GM18505 (cell line): ENCODE data around the gene ABCC2.
"Not testable (repeated sequence)": the region's sequence is repeated elsewhere in the genome, so short reads cannot be mapped to it uniquely, and the experiment has no call there.

ENCODE experiments used
- ATAC-seq: cut with Tn5 transposase; IDR thresholded peaks from one replicate; pipeline ENCODE4 v1.9.1; 2021; ENCODE audit not compliant: unreplicated experiment
- POLR2A ChIP-seq: IDR thresholded peaks from 4 replicates; pipeline ENCODE4 v1.6.1; 2011; ENCODE audit warnings: borderline replicate concordance; ENCODE audit not compliant: insufficient read depth, insufficient read length; ENCODE audit errors: extremely low read depth

Gene ABCC2

GRCh38 chr10:99858849-99859248, 76.4 kb downstream of the ABCC2 start:
- ATAC-seq, result no peak

GRCh38 chr10:99859585-99859984, 77.1 kb downstream of the ABCC2 start:
- no peak for ATAC-seq
- no peak for TF ChIP-seq POLR2A

More at GRCh38 chr10:99858849-99859248, 76.4 kb downstream of the ABCC2 start:
- no peak for TF ChIP-seq POLR2A

- no peak for TF ChIP-seq POLR2A
- no peak for ATAC-seq
Measured at GRCh38 chr10:99860466-99860865, 78.0 kb downstream of the ABCC2 start.

- ATAC-seq, result not testable (repeated sequence)
Measured at GRCh38 chr10:99863535-99864240, 81.2 kb downstream of the ABCC2 start.

GRCh38 chr10:99867250-99867649, 84.8 kb downstream of the ABCC2 start:
- not testable (repeated sequence) for ATAC-seq

- no peak for TF ChIP-seq POLR2A
- ATAC-seq, result no peak
Measured at GRCh38 chr10:99869581-99870122, 87.2 kb downstream of the ABCC2 start.

- no peak for ATAC-seq
- no peak for TF ChIP-seq POLR2A
Measured at GRCh38 chr10:99870123-99870730, 87.8 kb downstream of the ABCC2 start.

GRCh38 chr10:99872367-99873162, 90.1 kb downstream of the ABCC2 start:
- no peak for ATAC-seq
- no peak for TF ChIP-seq POLR2A

GRCh38 chr10:99873846-99874245, 91.4 kb downstream of the ABCC2 start:
- no peak for ATAC-seq
- no peak for TF ChIP-seq POLR2A

GRCh38 chr10:99874341-99875085, 92.1 kb downstream of the ABCC2 start:
- no peak for TF ChIP-seq POLR2A
- ATAC-seq, result no peak

- no peak for TF ChIP-seq POLR2A
- ATAC-seq, result no peak
Measured at GRCh38 chr10:99875473-99875872, 93.0 kb downstream of the ABCC2 start.

GRCh38 chr10:99880080-99880835, 97.8 kb downstream of the ABCC2 start:
- ATAC-seq, result no peak
- TF ChIP-seq POLR2A, result no peak
